GM23248 (cell line): ENCODE results near the gene SH3YL1.

Source experiments
- EZH2 ChIP-seq: fragments of 200-600 bp; sonication (generic); IDR thresholded peaks from 2 replicates; pipeline ENCODE4 v1.6.1; 2018; ENCODE audit warnings: antibody characterized with exemption, mild to moderate bottlenecking; ENCODE audit not compliant: insufficient read depth, poor library complexity, severe bottlenecking
- EZH2phosphoT487 ChIP-seq: fragments of 200-600 bp; sonication (generic); IDR thresholded peaks from 2 replicates; pipeline ENCODE4 v1.6.1; 2018; ENCODE audit warnings: antibody characterized with exemption, moderate library complexity, mild to moderate bottlenecking, low read depth; ENCODE audit not compliant: insufficient read depth

GRCh38 chr2:203984-204383 lies 59.8 kb downstream of the SH3YL1 start:
- TF ChIP-seq EZH2phosphoT487 (no peak), EZH2 (no peak)
